Bronchial epithelial cell (primary cell): ENCODE measurements around the gene VWF. TPM values are rescaled to one million over a fixed set of nuclear protein-coding genes. Genes with fewer than 3 reads are reported as not detected.

Experiments
- DNase-seq: peaks from one replicate; pipeline ENCODE4 v3.0.0-alpha.2; 2010; ENCODE audit warnings: low read depth
- FAIRE-seq: peaks from 2 replicates; lab custom pipeline; 2011; peaks lifted over from hg19 to GRCh38; lab: Jason Lieb, UNC
- H3K27me3 ChIP-seq: 2 replicates; pipeline ENCODE4 v1.5.1; 2011; ENCODE audit warnings: low read length; ENCODE audit not compliant: control insufficient read depth, insufficient read depth
- H3K36me3 ChIP-seq: 2 replicates; pipeline ENCODE4 v1.5.1; 2011; ENCODE audit warnings: low read length; ENCODE audit not compliant: control insufficient read depth, insufficient read depth
- H3K4me3 ChIP-seq: 2 replicates; pipeline ENCODE4 v1.5.1; 2011; ENCODE audit warnings: mild to moderate bottlenecking, low read depth, low read length, control low read depth
- CTCF ChIP-seq: IDR thresholded peaks from 2 replicates; pipeline ENCODE4 v1.5.1; 2011; ENCODE audit warnings: mild to moderate bottlenecking, moderate library complexity, low read length, control low read depth, inconsistent platforms; ENCODE audit not compliant: insufficient read depth, severe bottlenecking
- total RNA-seq: library from RNA; depleted of rRNA; stranded (reverse); fragments of >200 nt; gene quantifications from 2 replicates; pipeline ENCODE4 v1.2.1, GENCODE V29; 2014

Gene VWF
- total RNA-seq, 1 donor from 2014 or later: 0.26 TPM

- TF ChIP-seq CTCF: no peak
- Histone ChIP-seq H3K27me3 (peaks cover 2% of the 10 kb centered on the region), H3K4me3 (no peak overlapping the region), H3K36me3 (no peaks in the 10 kb centered on the region)
- DNase-seq (no peak), FAIRE-seq (no peak)
Measured at GRCh38 chr12:6053541-6053940, 70.9 kb downstream of the VWF start.

- Histone ChIP-seq H3K27me3 (peaks cover 2% of the 10 kb centered on the region), H3K36me3 (no peaks in the 10 kb centered on the region), H3K4me3 (no peak overlapping the region)
- DNase-seq (no peak), FAIRE-seq (no peak)
- no peak for TF ChIP-seq CTCF
Measured at GRCh38 chr12:6052940-6053329, 71.5 kb downstream of the VWF start.

- no peak for TF ChIP-seq CTCF
- DNase-seq: no peak
- FAIRE-seq: no peak
- H3K4me3 ChIP-seq: no peak overlapping the region
- H3K36me3 ChIP-seq: no peaks in the 10 kb centered on the region
- H3K27me3 ChIP-seq: peaks cover 2% of the 10 kb centered on the region
Measured at GRCh38 chr12:6052206-6052939, 72.1 kb downstream of the VWF start.

GRCh38 chr12:6049992-6050391, 74.5 kb downstream of the VWF start:
- TF ChIP-seq CTCF: no peak
- Histone ChIP-seq H3K27me3 (peaks cover 2% of the 10 kb centered on the region), H3K4me3 (no peak overlapping the region), H3K36me3 (no peaks in the 10 kb centered on the region)
- FAIRE-seq (no peak), DNase-seq (no peak)

- Histone ChIP-seq H3K4me3 (no peak overlapping the region), H3K27me3 (peaks cover 2% of the 10 kb centered on the region), H3K36me3 (no peaks in the 10 kb centered on the region)
- DNase-seq (no peak), FAIRE-seq (no peak)
- TF ChIP-seq CTCF: no peak
Measured at GRCh38 chr12:6049587-6049986, 74.9 kb downstream of the VWF start.
